Progenitor cell of endocrine pancreas (in vitro differentiated cells): Measurements from ENCODE around the gene RPUSD3. TPM values are rescaled to one million over a fixed set of nuclear protein-coding genes. Genes with fewer than 3 reads are reported as not detected.
A peak's percentile ranks its signal among the peaks of the same experiment; 100 is the strongest.
"Not testable (repeated sequence)": the region's sequence is repeated elsewhere in the genome, so short reads cannot be mapped to it uniquely, and the experiment has no call there.

Source experiments
- DNase-seq: peaks from one replicate; pipeline ENCODE4 v3.0.0; 2021; ENCODE audit warnings: low spot score; ENCODE audit not compliant: unreplicated experiment
- H3K27ac Mint-ChIP-seq: 2 replicates; pipeline ENCODE4 v1.8.0; 2021; ENCODE audit warnings: mild to moderate bottlenecking, moderate library complexity, mixed read lengths
- H3K27me3 Mint-ChIP-seq: 2 replicates; pipeline ENCODE4 v1.8.0; 2021; ENCODE audit warnings: mixed read lengths
- H3K36me3 Mint-ChIP-seq: 2 replicates; pipeline ENCODE4 v1.8.0; 2022; ENCODE audit warnings: mixed read lengths; ENCODE audit not compliant: insufficient read depth
- H3K4me1 Mint-ChIP-seq: 2 replicates; pipeline ENCODE4 v1.8.0; 2021; ENCODE audit warnings: low read depth, mixed read lengths
- H3K4me3 Mint-ChIP-seq: 2 replicates; pipeline ENCODE4 v1.8.0; 2021; ENCODE audit warnings: low read depth, mild to moderate bottlenecking, moderate library complexity, mixed read lengths
- H3K9me3 Mint-ChIP-seq: 2 replicates; pipeline ENCODE4 v1.8.0; 2021; ENCODE audit warnings: low read depth, mixed read lengths
- total RNA-seq: library from RNA; stranded (reverse); gene quantifications from 2 replicates; pipeline ENCODE4 v1.2.1, GENCODE V29; 2021
- TF ChIP-seq, protein P1 (sequence below): fragments of 200-600 bp; sonication (generic); IDR thresholded peaks from one replicate; pipeline ENCODE4 v1.5.0; 2021; ENCODE audit warnings: antibody characterized with exemption, mild to moderate bottlenecking; ENCODE audit not compliant: unreplicated experiment

RPUSD3 gene
- total RNA-seq, 1 donor from 2014 or later, result 55.0 TPM

DNA sequence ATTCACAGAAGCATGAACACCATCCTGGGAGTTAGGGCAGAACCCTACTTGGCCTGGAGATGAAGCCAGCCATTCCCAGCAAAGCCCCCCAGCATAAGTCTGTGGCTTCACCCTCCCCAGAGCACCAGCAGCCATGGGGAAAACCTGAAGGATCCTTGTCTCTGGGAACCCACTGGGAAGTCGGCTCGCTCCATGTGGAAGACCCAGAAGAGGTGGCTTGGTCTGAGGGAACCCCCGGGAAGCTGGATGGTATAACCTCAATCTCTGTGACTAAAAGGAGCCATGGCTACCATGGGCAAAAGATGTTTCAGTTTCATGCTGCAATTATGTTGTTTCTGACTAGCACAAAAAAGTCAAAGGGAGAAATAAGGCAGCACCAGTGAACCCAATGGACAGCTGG, 11.8 kb upstream of the RPUSD3 start:
- no peaks in the 10 kb centered on the region for H3K36me3 Mint-ChIP-seq
- no peak for DNase-seq
- TF ChIP-seq, protein P1, sequence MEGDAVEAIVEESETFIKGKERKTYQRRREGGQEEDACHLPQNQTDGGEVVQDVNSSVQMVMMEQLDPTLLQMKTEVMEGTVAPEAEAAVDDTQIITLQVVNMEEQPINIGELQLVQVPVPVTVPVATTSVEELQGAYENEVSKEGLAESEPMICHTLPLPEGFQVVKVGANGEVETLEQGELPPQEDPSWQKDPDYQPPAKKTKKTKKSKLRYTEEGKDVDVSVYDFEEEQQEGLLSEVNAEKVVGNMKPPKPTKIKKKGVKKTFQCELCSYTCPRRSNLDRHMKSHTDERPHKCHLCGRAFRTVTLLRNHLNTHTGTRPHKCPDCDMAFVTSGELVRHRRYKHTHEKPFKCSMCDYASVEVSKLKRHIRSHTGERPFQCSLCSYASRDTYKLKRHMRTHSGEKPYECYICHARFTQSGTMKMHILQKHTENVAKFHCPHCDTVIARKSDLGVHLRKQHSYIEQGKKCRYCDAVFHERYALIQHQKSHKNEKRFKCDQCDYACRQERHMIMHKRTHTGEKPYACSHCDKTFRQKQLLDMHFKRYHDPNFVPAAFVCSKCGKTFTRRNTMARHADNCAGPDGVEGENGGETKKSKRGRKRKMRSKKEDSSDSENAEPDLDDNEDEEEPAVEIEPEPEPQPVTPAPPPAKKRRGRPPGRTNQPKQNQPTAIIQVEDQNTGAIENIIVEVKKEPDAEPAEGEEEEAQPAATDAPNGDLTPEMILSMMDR, result no peak
- H3K27ac Mint-ChIP-seq, result no peak overlapping the region
- peaks cover 19% of the 10 kb centered on the region for H3K27me3 Mint-ChIP-seq
- H3K9me3 Mint-ChIP-seq, result no peaks in the 10 kb centered on the region
- no peak overlapping the region for H3K4me3 Mint-ChIP-seq
- H3K4me1 Mint-ChIP-seq, result peaks cover 12% of the 10 kb centered on the region

DNA sequence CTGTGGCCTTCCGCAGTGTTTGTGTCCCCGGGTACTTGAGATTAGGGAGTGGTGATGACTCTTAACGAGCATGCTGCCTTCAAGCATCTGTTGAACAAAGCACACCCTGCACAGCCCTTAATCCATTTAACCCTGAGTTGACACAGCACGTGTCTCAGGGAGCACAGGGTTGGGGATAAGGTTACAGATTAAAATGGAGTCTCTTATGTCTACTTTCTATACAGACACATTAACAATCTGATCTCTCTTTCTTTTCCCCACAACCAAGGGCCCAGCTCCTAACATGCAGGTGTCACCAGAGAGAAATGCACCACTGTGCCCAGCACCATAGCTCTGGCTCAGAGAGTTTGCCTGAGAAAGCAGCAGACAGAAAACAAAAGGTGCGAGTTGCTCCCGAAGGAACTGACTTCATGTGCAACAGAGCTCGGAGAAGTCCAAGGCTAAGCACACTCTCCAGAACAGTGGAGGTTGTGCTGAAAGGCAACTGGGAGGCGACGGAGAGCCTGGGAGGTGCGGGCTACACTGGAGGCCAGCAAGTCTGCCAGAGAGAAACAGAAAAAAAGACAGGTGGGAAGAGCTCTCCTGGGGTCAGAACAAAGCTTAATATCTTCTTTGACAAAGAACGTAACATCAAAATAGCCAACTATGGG, 10.6 kb upstream of the RPUSD3 start:
- H3K4me3 Mint-ChIP-seq, H3K27ac Mint-ChIP-seq, H3K9me3 Mint-ChIP-seq, DNase-seq, H3K36me3 Mint-ChIP-seq: not testable (repeated sequence)
- H3K27me3 Mint-ChIP-seq, result peaks cover 19% of the 10 kb centered on the region
- H3K4me1 Mint-ChIP-seq, result peaks cover 12% of the 10 kb centered on the region

GRCh38 chr3:9852528-9852927, 8.7 kb upstream of the RPUSD3 start:
- H3K27ac Mint-ChIP-seq, result no peak overlapping the region

DNA sequence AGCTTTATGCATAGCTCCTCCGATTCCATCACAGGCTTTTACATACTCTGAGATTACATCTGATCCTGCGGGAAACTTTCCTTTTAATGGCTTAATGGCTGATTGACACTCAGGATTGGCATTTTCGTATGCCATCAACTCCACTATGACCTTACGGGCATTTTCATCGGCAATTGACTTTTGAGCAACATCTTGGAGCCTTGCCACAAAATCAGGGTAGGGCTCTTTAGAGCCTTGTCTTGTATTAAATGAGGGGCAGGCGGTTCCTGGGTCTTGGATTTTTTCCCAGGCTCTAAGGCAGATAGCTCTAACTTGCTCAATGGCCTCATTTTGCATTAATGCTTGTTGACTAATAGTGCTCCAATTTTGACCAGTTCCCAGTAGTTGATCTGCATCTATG, 8.1 kb upstream of the RPUSD3 start:
- not testable (repeated sequence) for H3K4me3 Mint-ChIP-seq, H3K9me3 Mint-ChIP-seq, DNase-seq, H3K36me3 Mint-ChIP-seq, H3K27ac Mint-ChIP-seq
- Mint-ChIP-seq H3K27me3 (peaks cover 15% of the 10 kb centered on the region), H3K4me1 (peaks cover 21% of the 10 kb centered on the region)

More at GRCh38 chr3:9852528-9852927, 8.7 kb upstream of the RPUSD3 start:
- H3K9me3 Mint-ChIP-seq, result no peaks in the 10 kb centered on the region
- TF ChIP-seq, protein P1, result no peak
- H3K36me3 Mint-ChIP-seq, result no peaks in the 10 kb centered on the region
- no peak overlapping the region for H3K4me3 Mint-ChIP-seq
- peaks cover 15% of the 10 kb centered on the region for H3K27me3 Mint-ChIP-seq
- H3K4me1 Mint-ChIP-seq, result peaks cover 21% of the 10 kb centered on the region
- DNase-seq, result no peak

DNA sequence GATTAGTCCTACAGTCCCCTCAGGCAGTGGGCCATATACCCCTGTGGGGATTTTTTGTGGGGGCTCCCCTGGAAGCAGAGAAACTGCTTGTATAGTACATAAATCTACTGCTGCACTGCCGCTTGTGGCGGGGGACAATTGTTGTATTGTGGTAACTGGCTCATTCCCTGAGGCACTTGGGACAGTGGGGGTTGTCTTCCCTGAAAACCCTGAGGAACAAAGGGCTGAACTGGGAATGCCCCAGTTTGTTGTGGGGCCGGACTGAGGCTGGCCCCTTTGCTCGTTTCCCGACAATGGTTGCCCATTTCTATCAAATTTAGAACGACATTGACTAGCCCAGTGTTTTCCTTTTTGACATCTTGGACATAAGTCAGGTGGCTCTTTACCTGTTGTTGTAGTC, 7.6 kb upstream of the RPUSD3 start:
- not testable (repeated sequence) for H3K36me3 Mint-ChIP-seq, H3K4me3 Mint-ChIP-seq

DNA sequence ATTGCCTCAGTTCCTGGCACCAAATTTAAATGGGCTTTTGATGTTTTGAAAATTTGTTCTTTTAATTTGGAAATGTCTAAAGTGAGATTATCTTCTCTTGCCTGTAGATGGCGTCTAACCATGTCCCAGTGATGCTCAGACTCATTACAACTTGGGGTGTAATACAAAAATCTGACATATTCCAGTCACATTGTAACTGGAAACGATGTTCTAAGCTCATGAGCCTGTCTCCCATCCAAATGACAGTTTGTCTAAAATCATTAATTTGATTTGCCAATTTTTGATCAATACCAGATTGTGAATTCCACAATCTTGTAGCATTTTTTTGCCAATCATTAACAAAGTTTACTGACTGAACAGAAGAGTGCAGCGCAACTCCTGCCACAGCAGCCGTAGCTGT, 5.1 kb upstream of the RPUSD3 start:
- TF ChIP-seq, protein P1, result peak; percentile 65
- not testable (repeated sequence) for DNase-seq

More for the DNA sequence above, 7.6 kb upstream of the RPUSD3 start:
- H3K9me3 Mint-ChIP-seq, H3K27ac Mint-ChIP-seq, DNase-seq: not testable (repeated sequence)
- Mint-ChIP-seq H3K4me1 (peaks cover 21% of the 10 kb centered on the region), H3K27me3 (peaks cover 15% of the 10 kb centered on the region)

DNA sequence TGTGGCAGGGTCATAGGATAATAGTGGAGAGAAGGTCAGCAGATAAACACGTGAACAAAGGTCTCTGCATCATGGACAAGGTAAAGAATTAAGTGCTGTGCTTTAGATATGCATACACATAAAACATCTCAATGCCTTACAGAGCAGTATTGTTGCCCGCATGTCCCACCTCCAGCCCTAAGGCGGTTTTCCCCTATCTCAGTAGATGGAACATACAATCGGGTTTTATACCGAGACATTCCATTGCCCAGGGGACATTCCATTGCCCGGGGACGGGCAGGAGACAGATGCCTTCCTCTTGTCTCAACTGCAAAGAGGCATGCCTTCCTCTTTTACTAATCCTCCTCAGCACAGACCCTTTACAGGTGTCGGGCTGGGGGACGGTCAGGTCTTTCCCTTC, 4.1 kb upstream of the RPUSD3 start:
- not testable (repeated sequence) for H3K27me3 Mint-ChIP-seq, DNase-seq, H3K36me3 Mint-ChIP-seq, H3K4me1 Mint-ChIP-seq, H3K4me3 Mint-ChIP-seq, H3K9me3 Mint-ChIP-seq
- H3K27ac Mint-ChIP-seq, result peak overlapping the region; percentile 67

More for the DNA sequence above, 5.1 kb upstream of the RPUSD3 start:
- not testable (repeated sequence) for H3K9me3 Mint-ChIP-seq, H3K36me3 Mint-ChIP-seq, H3K4me3 Mint-ChIP-seq
- Mint-ChIP-seq H3K4me1 (peaks cover 15% of the 10 kb centered on the region), H3K27me3 (peaks cover 12% of the 10 kb centered on the region), H3K27ac (peak overlapping the region; percentile 6)
